RWPE2 (cell line): ENCODE results near the gene KRT6A.

ENCODE experiments used
- ATAC-seq: fragments of 200-7000 bp; cut with Tn5 transposase; 3 replicates; pipeline ENCODE4 v1.9.1; 2021; ENCODE audit warnings: low read depth
- DNase-seq: peaks from one replicate; pipeline ENCODE4 v3.0.0-alpha.2; 2020; ENCODE audit warnings: low spot score
- H3K27ac ChIP-seq: fragments of 450-650 bp; 2 replicates; pipeline ENCODE4 v1.5.1; 2017; ENCODE audit warnings: mild to moderate bottlenecking; ENCODE audit not compliant: poor library complexity, severe bottlenecking
- H3K27me3 ChIP-seq: fragments of 250-450 bp; sonication (Bioruptor Pico); 2 replicates; pipeline ENCODE4 v1.5.1; 2021; ENCODE audit warnings: mild to moderate bottlenecking, moderate library complexity; ENCODE audit not compliant: insufficient read depth, poor library complexity, severe bottlenecking
- H3K36me3 ChIP-seq: fragments of 250-450 bp; sonication (Bioruptor Pico); 2 replicates; pipeline ENCODE4 v1.5.1; 2020; ENCODE audit warnings: low read depth, mild to moderate bottlenecking, moderate library complexity
- H3K4me1 ChIP-seq: fragments of 250-450 bp; sonication (Bioruptor Pico); 2 replicates; pipeline ENCODE4 v1.5.1; 2021; ENCODE audit warnings: mild to moderate bottlenecking, moderate library complexity; ENCODE audit not compliant: insufficient read depth, poor library complexity, severe bottlenecking
- H3K4me3 ChIP-seq: fragments of 250-450 bp; sonication (Bioruptor Pico); 2 replicates; pipeline ENCODE4 v1.5.1; 2021; ENCODE audit warnings: mild to moderate bottlenecking, moderate library complexity; ENCODE audit not compliant: severe bottlenecking
- H3K9me3 ChIP-seq: fragments of 250-450 bp; sonication (Bioruptor Pico); 2 replicates; pipeline ENCODE4 v1.5.1; 2021; ENCODE audit warnings: mild to moderate bottlenecking, moderate library complexity; ENCODE audit not compliant: severe bottlenecking
- CTCF ChIP-seq: fragments of 450-650 bp; IDR thresholded peaks from one replicate; pipeline ENCODE4 v1.5.1; 2017; ENCODE audit warnings: mild to moderate bottlenecking, moderate library complexity; ENCODE audit not compliant: poor library complexity, severe bottlenecking

The KRT6A gene

GRCh38 chr12:52533686-52534470 is 40.8 kb upstream of the KRT6A start:
- H3K9me3 ChIP-seq = no peaks in the 10 kb centered on the region

GRCh38 chr12:52532636-52533035 is 39.6 kb upstream of the KRT6A start:
- DNase-seq = no peak
- Histone ChIP-seq H3K9me3 (no peaks in the 10 kb centered on the region), H3K4me1 (peaks cover 4% of the 10 kb centered on the region), H3K27me3 (no peaks in the 10 kb centered on the region), H3K27ac (no peak overlapping the region), H3K4me3 (no peak overlapping the region), H3K36me3 (no peaks in the 10 kb centered on the region)
- ATAC-seq = no peak
- TF ChIP-seq CTCF = no peak

More at GRCh38 chr12:52533686-52534470, 40.8 kb upstream of the KRT6A start:
- H3K4me1 ChIP-seq = peaks cover 17% of the 10 kb centered on the region
- H3K36me3 ChIP-seq = no peaks in the 10 kb centered on the region
- no peak for TF ChIP-seq CTCF
- H3K27ac ChIP-seq = no peak overlapping the region
- ATAC-seq (no peak), DNase-seq (no peak)
- H3K4me3 ChIP-seq = no peak overlapping the region
- H3K27me3 ChIP-seq = no peaks in the 10 kb centered on the region

GRCh38 chr12:52531566-52532300 is 38.7 kb upstream of the KRT6A start:
- no peaks in the 10 kb centered on the region for H3K36me3 ChIP-seq
- no peaks in the 10 kb centered on the region for H3K4me1 ChIP-seq
- ATAC-seq (no peak), DNase-seq (no peak)
- H3K4me3 ChIP-seq = no peak overlapping the region
- TF ChIP-seq CTCF = no peak
- H3K27ac ChIP-seq = no peak overlapping the region
- no peaks in the 10 kb centered on the region for H3K9me3 ChIP-seq
- no peaks in the 10 kb centered on the region for H3K27me3 ChIP-seq

GRCh38 chr12:52530905-52531304 is 37.8 kb upstream of the KRT6A start:
- DNase-seq (no peak), ATAC-seq (no peak)
- no peak overlapping the region for H3K4me3 ChIP-seq
- peaks cover 2% of the 10 kb centered on the region for H3K4me1 ChIP-seq
- no peaks in the 10 kb centered on the region for H3K9me3 ChIP-seq
- H3K27ac ChIP-seq = no peak overlapping the region
- no peak for TF ChIP-seq CTCF
- H3K27me3 ChIP-seq = no peaks in the 10 kb centered on the region
- no peaks in the 10 kb centered on the region for H3K36me3 ChIP-seq
